ELF-1 (cell line): ENCODE measurements around the gene ITPR1.

ENCODE experiments used
- DNase-seq: peaks from one replicate; pipeline ENCODE4 v3.0.0-alpha.2; 2016; ENCODE audit warnings: low read depth, low spot score

ITPR1 gene

GRCh38 chr3:4684117-4684516, 191.0 kb downstream of the ITPR1 start:
- no peak for DNase-seq

- no peak for DNase-seq
Observed at GRCh38 chr3:4684976-4685375, 191.8 kb downstream of the ITPR1 start.

GRCh38 chr3:4685673-4686345, 192.7 kb downstream of the ITPR1 start:
- no peak for DNase-seq

- DNase-seq: no peak
Observed at GRCh38 chr3:4686619-4687018, 193.5 kb downstream of the ITPR1 start.

GRCh38 chr3:4687167-4687566, 194.0 kb downstream of the ITPR1 start:
- peak; percentile 27 for DNase-seq

- DNase-seq: no peak
Observed at GRCh38 chr3:4687596-4687995, 194.4 kb downstream of the ITPR1 start.

GRCh38 chr3:4688411-4688810, 195.3 kb downstream of the ITPR1 start:
- no peak for DNase-seq

GRCh38 chr3:4689021-4689420, 195.9 kb downstream of the ITPR1 start:
- no peak for DNase-seq

GRCh38 chr3:4690277-4690676, 197.1 kb downstream of the ITPR1 start:
- DNase-seq: no peak

- DNase-seq: no peak
Observed at GRCh38 chr3:4693620-4694019, 200.5 kb downstream of the ITPR1 start.

GRCh38 chr3:4695846-4696245, 202.7 kb downstream of the ITPR1 start:
- DNase-seq: no peak

GRCh38 chr3:4696266-4696665, 203.1 kb downstream of the ITPR1 start:
- DNase-seq: no peak

- no peak for DNase-seq
Observed at GRCh38 chr3:4698125-4698821, 205.1 kb downstream of the ITPR1 start.

- DNase-seq: no peak
Observed at GRCh38 chr3:4703054-4703480, 209.9 kb downstream of the ITPR1 start.

- no peak for DNase-seq
Observed at GRCh38 chr3:4704552-4704951, 211.4 kb downstream of the ITPR1 start.

- DNase-seq: no peak
Observed at GRCh38 chr3:4707324-4707723, 214.2 kb downstream of the ITPR1 start.

- no peak for DNase-seq
Observed at GRCh38 chr3:4708230-4708629, 215.1 kb downstream of the ITPR1 start.

- DNase-seq: no peak
Observed at GRCh38 chr3:4709341-4709740, 216.2 kb downstream of the ITPR1 start.

GRCh38 chr3:4710191-4710590, 217.0 kb downstream of the ITPR1 start:
- DNase-seq: peak; percentile 10

- no peak for DNase-seq
Observed at GRCh38 chr3:4711680-4711992, 218.5 kb downstream of the ITPR1 start.

GRCh38 chr3:4712109-4712508, 219.0 kb downstream of the ITPR1 start:
- no peak for DNase-seq

- DNase-seq: no peak
Observed at GRCh38 chr3:4714045-4714444, 220.9 kb downstream of the ITPR1 start.

- no peak for DNase-seq
Observed at GRCh38 chr3:4716266-4716665, 223.1 kb downstream of the ITPR1 start.
